A549 (cell line): Measurements from ENCODE around the gene ZBTB16.

Source experiments
- CTCF ChIP-seq: fragments of >200 bp; sonication (Bioruptor Twin); formaldehyde crosslinking; IDR thresholded peaks from 3 replicates; pipeline ENCODE4 v1.5.1; 2016
- MAX ChIP-seq: IDR thresholded peaks from 2 replicates; pipeline ENCODE4 v1.6.1; 2012

GRCh38 chr11:114263513-114264170 lies 204.1 kb downstream of the ZBTB16 start:
- no peak for TF ChIP-seq CTCF
- TF ChIP-seq MAX: no peak
